Measurements from ENCODE around the gene DOHH.
A peak's percentile ranks its signal among the peaks of the same experiment; 100 is the strongest.
"Not testable (repeated sequence)": the region's sequence is repeated elsewhere in the genome, so short reads cannot be mapped to it uniquely, and the experiment has no call there.

Gene DOHH

GRCh38 chr19:3508121-3508661, 7.7 kb upstream of the DOHH start:
- DNase-seq; in situ Hi-C loops (cut with MboI; ENCODE audit: low pct_unique_long_range_greater_than_20kb, low sequenced_read_pairs): not testable (repeated sequence)

- in situ Hi-C loops (cut with MboI; ENCODE audit: low pct_unique_long_range_greater_than_20kb, low sequenced_read_pairs): no loop called here
- no peak for DNase-seq
Observed at GRCh38 chr19:3507371-3508120, 7.1 kb upstream of the DOHH start.

DNA sequence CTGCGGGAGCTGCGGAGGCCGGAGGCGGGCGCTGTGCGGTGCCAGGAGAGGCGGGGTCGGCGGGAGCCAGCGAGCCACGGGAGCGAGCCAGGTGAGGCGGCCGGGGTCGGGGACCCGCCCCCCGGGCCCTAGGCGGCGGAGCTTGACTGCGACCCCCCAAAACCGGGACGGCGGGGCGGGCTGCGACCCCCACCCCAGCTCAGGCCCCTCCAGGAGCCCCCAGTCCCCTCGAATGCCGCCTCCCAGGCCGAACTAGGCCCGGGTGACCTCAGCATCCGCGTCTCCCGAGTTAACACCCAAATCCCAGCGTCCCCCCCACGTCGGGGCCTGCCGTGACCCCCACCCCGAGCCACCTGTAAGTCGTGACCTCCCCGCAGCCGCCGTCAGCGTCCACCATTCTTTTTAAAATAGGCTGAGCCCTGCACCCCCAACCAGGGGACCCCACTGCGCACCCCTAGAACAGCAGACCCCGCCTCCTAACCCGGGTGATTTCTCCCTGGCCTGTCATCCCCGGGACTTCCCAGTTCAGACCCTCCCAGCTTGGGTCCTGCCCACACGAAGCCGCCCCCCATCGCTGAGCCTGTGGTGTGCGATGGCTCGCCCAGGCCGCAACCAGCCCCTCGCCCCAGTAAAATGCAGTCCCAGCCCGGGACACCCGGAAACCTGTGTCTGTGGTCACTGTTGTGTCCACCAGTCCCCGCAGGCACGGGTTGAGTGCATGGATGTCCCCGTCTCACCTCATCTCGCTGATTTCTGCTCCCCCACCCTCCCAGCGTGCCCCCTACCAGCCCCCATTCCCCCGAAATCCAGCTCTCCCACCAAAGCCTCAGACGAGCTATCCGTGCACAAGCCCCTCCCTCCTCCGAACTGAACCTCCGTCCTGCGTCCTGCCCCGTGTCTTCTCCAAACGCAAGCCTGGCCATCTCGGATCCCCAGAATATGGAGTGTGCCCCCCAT, 6.2 kb upstream of the DOHH start:
- DNase-seq: no peak
- in situ Hi-C loops (cut with MboI; ENCODE audit: low pct_unique_long_range_greater_than_20kb, low sequenced_read_pairs): no loop called here

DNA sequence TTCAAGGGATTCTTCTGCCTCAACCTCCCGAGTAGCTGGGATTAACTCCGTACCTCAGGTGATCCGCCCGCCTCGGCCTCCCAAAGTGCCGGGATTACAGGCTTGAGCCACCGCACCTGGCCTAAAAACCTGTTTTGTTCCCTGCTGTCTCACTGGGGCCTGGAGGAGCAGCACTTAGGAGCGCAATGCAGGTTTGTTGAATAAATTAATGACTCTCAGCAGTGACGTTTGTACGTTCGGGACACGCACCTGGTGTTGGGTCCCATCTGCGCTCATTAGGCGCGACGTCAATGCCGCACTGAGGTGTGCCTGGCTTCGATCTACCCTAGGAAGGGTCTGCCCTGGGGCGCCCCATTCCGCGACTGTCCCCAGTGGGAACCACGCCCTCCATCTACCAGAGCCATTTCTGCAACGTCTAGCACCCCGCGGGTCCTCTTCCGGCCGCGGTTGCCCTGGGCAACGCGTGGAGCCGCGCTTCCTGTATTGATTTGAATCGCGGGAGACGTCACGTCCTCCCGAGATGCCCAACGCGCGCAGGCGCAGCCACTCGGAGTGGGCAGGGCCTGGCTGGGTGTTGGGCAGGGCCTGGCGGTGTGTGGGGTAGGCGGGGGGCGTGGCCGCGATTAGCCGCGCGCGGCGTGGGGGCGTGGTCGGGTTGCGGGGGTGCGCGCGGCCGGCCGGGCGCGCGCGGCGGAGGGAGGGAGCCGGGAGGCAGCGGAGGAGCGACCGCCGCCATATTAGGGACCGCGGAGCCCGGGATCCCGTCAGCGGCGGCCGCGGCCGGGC, 5.3 kb upstream of the DOHH start, which contains the start of gene FZR1:
FZR1 (plus strand) TSS at position 714 of the 786 bp plus-strand sequence. CDS start 16,679 bp downstream, outside the sequence.
- in situ Hi-C loops (cut with MboI; ENCODE audit: low pct_unique_long_range_greater_than_20kb, low sequenced_read_pairs): no loop called here
- peak; percentile 98 for DNase-seq

DNA sequence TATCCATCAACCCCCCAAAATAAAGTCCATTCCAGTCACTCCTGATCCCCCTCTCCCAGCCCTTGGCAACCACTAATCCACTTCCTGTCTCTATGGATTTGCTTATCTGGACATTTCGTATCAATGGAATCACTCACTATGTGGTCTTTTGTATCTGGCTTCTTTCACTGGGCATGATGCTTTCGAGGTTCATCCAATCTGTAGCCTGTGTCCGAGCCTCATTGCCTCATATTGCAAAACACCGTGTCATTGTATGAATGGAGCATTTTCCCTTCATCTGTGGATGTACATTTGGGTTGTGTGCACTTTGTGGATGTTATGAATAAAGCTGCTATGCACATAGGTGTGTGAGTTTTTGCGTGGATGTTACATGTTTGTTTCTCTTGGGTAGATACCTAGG, 4.3 kb upstream of the DOHH start:
- no peak for DNase-seq
- in situ Hi-C loops (cut with MboI; ENCODE audit: low pct_unique_long_range_greater_than_20kb, low sequenced_read_pairs): no loop called here

DNA sequence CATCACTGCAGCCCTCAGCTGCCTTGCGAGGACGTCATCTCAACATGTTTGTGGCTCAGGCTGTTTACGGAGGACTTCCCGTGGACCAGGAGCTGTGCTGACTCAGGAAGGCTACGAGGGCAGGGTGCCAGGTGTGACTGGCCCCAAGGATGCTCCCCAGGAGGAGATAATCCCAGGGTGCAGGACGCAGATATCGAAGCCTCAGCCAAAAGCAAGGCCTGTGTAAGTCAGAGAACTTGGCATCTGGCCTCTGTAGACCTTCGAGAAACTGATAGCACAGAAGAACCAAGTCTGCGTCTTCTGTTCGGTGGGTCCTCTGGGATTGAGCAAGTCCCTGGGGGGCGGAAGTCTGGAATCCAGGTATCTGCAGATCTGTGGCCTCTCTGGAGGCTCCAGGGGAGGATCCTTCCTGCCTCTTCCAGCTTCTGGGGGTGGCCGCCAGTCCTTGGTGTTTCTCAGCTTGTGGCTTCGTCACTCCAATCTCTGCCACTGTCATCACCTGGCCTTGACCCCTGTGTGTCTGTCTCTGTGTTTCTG, 2.6 kb upstream of the DOHH start:
- no peak for DNase-seq
- in situ Hi-C loops (cut with MboI; ENCODE audit: low pct_unique_long_range_greater_than_20kb, low sequenced_read_pairs): no loop called here

DNA sequence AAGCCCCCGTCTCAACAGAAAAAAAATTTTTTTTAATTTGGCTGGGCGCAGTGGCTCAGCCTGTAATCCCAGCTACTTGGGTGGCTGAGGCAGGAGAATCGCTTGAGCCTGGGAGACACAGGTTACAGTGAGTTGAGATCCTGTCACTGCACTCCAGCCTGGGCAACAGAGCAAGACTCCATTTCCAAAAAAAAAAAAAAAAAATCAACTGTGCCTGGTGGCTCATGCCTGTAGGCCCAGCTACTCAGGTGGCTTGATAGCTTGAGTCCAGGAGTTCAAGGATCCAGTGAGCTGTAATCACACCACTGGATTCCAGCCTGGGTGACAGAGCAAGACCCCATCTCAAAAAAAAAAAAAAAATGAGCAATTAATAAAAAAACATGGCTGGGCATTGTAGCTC, 1.3 kb upstream of the DOHH start:
- in situ Hi-C loops (cut with MboI; ENCODE audit: low pct_unique_long_range_greater_than_20kb, low sequenced_read_pairs): no loop called here
- DNase-seq: no peak

GRCh38 chr19:3499738-3500428, 591 bp downstream of the DOHH start:
- in situ Hi-C loops (cut with MboI; ENCODE audit: low pct_unique_long_range_greater_than_20kb, low sequenced_read_pairs): no loop called here
- no peak for DNase-seq

GRCh38 chr19:3497757-3498520, 2.5 kb downstream of the DOHH start:
- in situ Hi-C loops (cut with MboI; ENCODE audit: low pct_unique_long_range_greater_than_20kb, low sequenced_read_pairs): no loop called here
- no peak for DNase-seq

DNA sequence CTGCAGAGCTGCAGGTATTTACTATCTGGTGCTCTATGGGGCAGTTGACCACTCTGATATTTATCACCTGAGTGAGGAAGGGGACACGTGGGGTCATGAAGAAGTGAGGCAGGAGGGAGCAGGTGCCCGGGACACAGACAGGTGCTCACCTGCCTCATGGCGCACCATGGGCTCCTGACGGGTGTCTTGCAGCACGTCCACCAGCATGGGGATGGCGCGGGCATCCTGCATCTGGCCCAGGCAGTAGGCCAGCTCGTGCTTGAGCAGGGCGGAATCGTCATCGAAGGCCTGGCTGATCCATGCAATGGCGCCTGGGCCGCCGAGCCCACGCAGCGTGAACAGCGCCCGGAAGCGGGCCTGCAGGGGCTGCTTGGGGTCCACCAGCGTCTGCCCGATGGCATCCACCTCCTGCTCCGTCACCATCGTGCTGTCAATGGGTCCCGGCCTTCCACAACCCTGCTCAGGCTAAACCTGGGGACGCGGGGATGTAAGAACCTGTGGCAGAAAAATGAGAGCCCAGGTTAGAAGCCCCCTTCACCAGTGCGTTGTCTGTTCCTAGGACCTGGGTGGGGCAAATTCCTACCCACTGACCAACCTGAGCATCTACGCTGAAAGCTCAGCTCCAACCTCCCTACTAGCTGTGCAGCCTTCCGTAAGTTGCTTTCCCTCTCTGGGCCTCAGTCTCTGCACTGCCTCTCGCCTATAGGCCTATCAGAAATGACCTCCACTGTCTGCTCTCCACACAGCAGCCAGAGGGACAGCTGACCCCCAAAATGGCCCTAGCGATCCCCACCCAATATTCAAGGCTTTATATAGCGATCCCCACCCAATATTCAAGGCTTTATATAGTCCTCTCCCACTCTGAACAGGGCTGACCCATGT, 3.8 kb downstream of the DOHH start:
- in situ Hi-C loops (cut with MboI; ENCODE audit: low pct_unique_long_range_greater_than_20kb, low sequenced_read_pairs): no loop called here
- DNase-seq: no peak

- DNase-seq: no peak
- in situ Hi-C loops (cut with MboI; ENCODE audit: low pct_unique_long_range_greater_than_20kb, low sequenced_read_pairs): no loop called here
Observed at GRCh38 chr19:3494559-3494958, 5.9 kb downstream of the DOHH start.

GRCh38 chr19:3494051-3494450, 6.4 kb downstream of the DOHH start:
- in situ Hi-C loops (cut with MboI; ENCODE audit: low pct_unique_long_range_greater_than_20kb, low sequenced_read_pairs): no loop called here
- DNase-seq: no peak

DNA sequence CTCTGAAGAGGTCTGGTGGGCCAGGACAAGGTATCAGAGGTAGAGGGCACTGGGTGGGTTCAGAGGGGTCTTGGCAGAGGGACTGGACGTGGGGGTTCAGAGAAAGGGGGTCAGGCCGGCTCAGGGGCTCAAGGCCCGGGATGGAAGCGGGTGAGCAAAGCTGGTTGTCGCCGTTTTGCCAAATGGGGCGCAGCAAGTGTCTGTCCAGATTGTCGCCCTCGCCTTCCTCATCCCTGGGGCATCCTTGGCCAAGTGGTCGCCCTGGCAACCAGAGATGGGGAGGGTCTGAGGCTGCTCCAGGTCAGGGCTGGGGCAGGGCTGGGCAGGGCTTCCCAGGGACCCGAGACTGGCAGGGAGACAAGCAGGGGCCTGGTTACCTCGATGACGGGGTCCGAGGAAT, 6.8 kb downstream of the DOHH start:
- in situ Hi-C loops (cut with MboI; ENCODE audit: low pct_unique_long_range_greater_than_20kb, low sequenced_read_pairs): no loop called here
- no peak for DNase-seq

DNA sequence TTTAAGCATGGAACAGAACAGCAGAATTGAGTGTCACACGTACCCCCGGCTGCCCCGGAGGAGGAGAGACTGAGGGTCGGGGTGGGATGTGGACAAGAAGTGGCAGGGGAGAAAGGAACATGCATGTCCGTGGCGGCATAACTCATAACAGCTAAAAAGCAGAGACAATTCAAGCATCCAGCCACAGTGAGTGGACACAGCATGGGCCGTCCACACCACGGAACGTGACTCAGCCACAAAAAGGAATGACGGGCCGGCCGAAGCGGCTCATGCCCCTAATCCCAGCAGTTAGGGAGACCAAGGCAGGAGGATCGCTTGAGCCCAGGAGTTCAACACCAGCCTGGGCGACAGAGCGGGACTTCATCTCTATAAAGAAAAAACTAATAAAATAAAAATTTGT, 7.6 kb downstream of the DOHH start:
- in situ Hi-C loops (cut with MboI; ENCODE audit: low pct_unique_long_range_greater_than_20kb, low sequenced_read_pairs): no loop called here
- no peak for DNase-seq

- no peak for DNase-seq
- in situ Hi-C loops (cut with MboI; ENCODE audit: low pct_unique_long_range_greater_than_20kb, low sequenced_read_pairs): no loop called here
Observed at GRCh38 chr19:3492131-3492839, 8.2 kb downstream of the DOHH start.

- in situ Hi-C loops (cut with MboI; ENCODE audit: low pct_unique_long_range_greater_than_20kb, low sequenced_read_pairs): no loop called here
- DNase-seq: no peak
Observed at GRCh38 chr19:3491396-3492119, 8.9 kb downstream of the DOHH start.

Data from KBM-7 (cell line).